HG03139 (cell line): ENCODE data around the gene METTL24.
"Not testable (repeated sequence)": the region's sequence is repeated elsewhere in the genome, so short reads cannot be mapped to it uniquely, and the experiment has no call there.

Experiments used
- ATAC-seq: cut with Tn5 transposase; IDR thresholded peaks from one replicate; pipeline ENCODE4 v1.9.1; 2021; ENCODE audit not compliant: unreplicated experiment

Gene METTL24

GRCh38 chr6:110363748-110364147 is 5.6 kb upstream of the METTL24 start:
- no peak for ATAC-seq

GRCh38 chr6:110360676-110361075 is 2.5 kb upstream of the METTL24 start:
- no peak for ATAC-seq

- no peak for ATAC-seq
Measured at GRCh38 chr6:110359556-110359955, 1.4 kb upstream of the METTL24 start.

- ATAC-seq: no peak
Measured at GRCh38 chr6:110358553-110359160, 508 bp upstream of the METTL24 start.

- ATAC-seq: no peak
Measured at GRCh38 chr6:110357298-110357663, 868 bp downstream of the METTL24 start.

GRCh38 chr6:110356778-110357177 is 1.4 kb downstream of the METTL24 start:
- no peak for ATAC-seq

- ATAC-seq: no peak
Measured at GRCh38 chr6:110355727-110356126, 2.4 kb downstream of the METTL24 start.

- ATAC-seq: no peak
Measured at GRCh38 chr6:110355022-110355421, 3.1 kb downstream of the METTL24 start.

- ATAC-seq: no peak
Measured at GRCh38 chr6:110354153-110354552, 4.0 kb downstream of the METTL24 start.

- ATAC-seq: no peak
Measured at GRCh38 chr6:110353457-110354001, 4.6 kb downstream of the METTL24 start.

- ATAC-seq: no peak
Measured at GRCh38 chr6:110352563-110353262, 5.4 kb downstream of the METTL24 start.

GRCh38 chr6:110351986-110352385 is 6.2 kb downstream of the METTL24 start:
- ATAC-seq: no peak

- no peak for ATAC-seq
Measured at GRCh38 chr6:110351546-110351945, 6.6 kb downstream of the METTL24 start.

GRCh38 chr6:110350593-110350992 is 7.6 kb downstream of the METTL24 start:
- not testable (repeated sequence) for ATAC-seq

- ATAC-seq: no peak
Measured at GRCh38 chr6:110348961-110349690, 9.0 kb downstream of the METTL24 start.

GRCh38 chr6:110345025-110345424 is 13.1 kb downstream of the METTL24 start:
- no peak for ATAC-seq

- no peak for ATAC-seq
Measured at GRCh38 chr6:110342759-110343158, 15.4 kb downstream of the METTL24 start.

GRCh38 chr6:110341663-110342596 is 16.2 kb downstream of the METTL24 start:
- no peak for ATAC-seq

GRCh38 chr6:110341067-110341466 is 17.1 kb downstream of the METTL24 start:
- ATAC-seq: no peak

GRCh38 chr6:110340392-110340965 is 17.7 kb downstream of the METTL24 start:
- ATAC-seq: no peak
